ENCODE data around the gene TNFRSF1B. TPM values are rescaled to one million over a fixed set of nuclear protein-coding genes. Genes with fewer than 3 reads are reported as not detected.

The TNFRSF1B gene
- total RNA-seq, 1 experiment from 2014 or later, result 0.61 TPM

- ChIA-PET CTCF (interaction anchor here (0.5 to 1.9 kb wide), 2 partner anchors 13 to 22 kb away, joined by 3 to 4 read pairs; no protein-coding TSS in a partner anchor), RAD21 (ENCODE audit: low non-redundant PET in 1 of 2, low total read pairs in 2 of 2, uncharacterized antibody in 2 of 2, unreplicated experiment in 2 of 2) (no interaction called here), POLR2A (no interaction called here)
- Histone ChIP-seq H3K4me1 (ENCODE audit: control insufficient read depth in 1 of 2, insufficient read depth in 2 of 2, low read length in 2 of 2) (peaks cover 11 to 30% of the 10 kb centered on the region in 2 experiments; a peak in 3 of 4 replicates), H3K4me3 (replicated peaks in 1 of 2; ENCODE audit: low read depth in 1 of 2, low read length in 2 of 2) (no peak overlapping the region), H3K9me2 (ENCODE audit: insufficient read depth) (no peaks in the 10 kb centered on the region), H3K9me3 (ENCODE audit: control insufficient read depth in 1 of 2, insufficient read depth in 1 of 2, low read depth in 1 of 2, low read length in 2 of 2) (peaks cover 0 to 4% of the 10 kb centered on the region in 2 experiments; a peak in 1 of 4 replicates), H3K9ac (ENCODE audit: low read length) (no peak overlapping the region), H2AFZ (ENCODE audit: low read depth, low read length, poor library complexity, severe bottlenecking) (no peak overlapping the region), H4K20me1 (ENCODE audit: insufficient read depth) (no peaks in the 10 kb centered on the region), H3K27me3 (ENCODE audit: insufficient read depth, low read length) (no peaks in the 10 kb centered on the region), H3K27ac (ENCODE audit: low read depth, low read length) (no peak overlapping the region), H3K79me2 (ENCODE audit: insufficient read depth, low read length) (no peaks in the 10 kb centered on the region), H3K36me3 (ENCODE audit: control insufficient read depth in 1 of 2, insufficient read depth in 2 of 2, low read length in 2 of 2) (no peaks in the 10 kb centered on the region), H3K4me2 (ENCODE audit: low read length) (no peak overlapping the region)
- TF ChIP-seq MAX (IDR thresholded peaks at IDR 0.05) (no peak), EZH2 (IDR thresholded peaks at IDR 0.05) (no peak), ZNF274 (IDR thresholded peaks at IDR 0.05; ENCODE audit: low read depth, low read length) (no peak), POLR2A (IDR thresholded peaks at IDR 0.05; ENCODE audit: borderline replicate concordance, extremely low read depth, insufficient read depth, insufficient read length) (no peak), ZBTB33 (IDR thresholded peaks at IDR 0.05; ENCODE audit: extremely low read depth, insufficient replicate concordance, low read length) (no peak), ELF1 (IDR thresholded peaks at IDR 0.05; ENCODE audit: borderline replicate concordance, low read depth) (no peak), POLR2AphosphoS5 (IDR thresholded peaks at IDR 0.05; ENCODE audit: low read depth, low read length) (no peak), ATF3 (IDR thresholded peaks at IDR 0.05) (no peak), JUND (IDR thresholded peaks at IDR 0.05) (no peak), RAD21 (IDR thresholded peaks at IDR 0.05; ENCODE audit: low read depth) (no peak), SRF (IDR thresholded peaks at IDR 0.05; ENCODE audit: low read depth) (no peak), FOSL1 (IDR thresholded peaks at IDR 0.05; ENCODE audit: low read depth) (no peak), TCF7L2 (IDR thresholded peaks at IDR 0.05; ENCODE audit: borderline replicate concordance, extremely low read depth, insufficient read depth, insufficient read length) (no peak), REST (IDR thresholded peaks at IDR 0.05; ENCODE audit: low read depth) (no peak), EZH2phosphoT487 (IDR thresholded peaks at IDR 0.05; ENCODE audit: borderline replicate concordance) (no peak)
- no peak for ATAC-seq
- intact Hi-C loops (cut with micrococcal nuclease), result no loop called here
- BruUV-seq (replicated peaks), result no TSS peak
- DNase-seq (ENCODE audit: low read depth, low spot score), result no peak
These were observed 20.3 kb upstream of the TNFRSF1B start for GRCh38 chr1:12146343-12147112.
